Left kidney (tissue), 2 donors: ENCODE data around the gene TENM4. TPM values are rescaled to one million over a fixed set of nuclear protein-coding genes. Genes with fewer than 3 reads are reported as not detected.
A peak's percentile ranks its signal among the peaks of the same experiment; 100 is the strongest.

Source experiments
- DNase-seq: peaks from one replicate; pipeline ENCODE4 v3.0.0-alpha.2; 2013
- polyA plus RNA-seq: library from polyadenylated mRNA; unstranded; fragments of 120-200 nt; gene quantifications from one replicate; pipeline ENCODE4 v1.2.1, GENCODE V29; 2013; ENCODE audit not compliant: insufficient read length

The TENM4 gene
- polyA plus RNA-seq, 1 donor = 24.5 TPM

DNA sequence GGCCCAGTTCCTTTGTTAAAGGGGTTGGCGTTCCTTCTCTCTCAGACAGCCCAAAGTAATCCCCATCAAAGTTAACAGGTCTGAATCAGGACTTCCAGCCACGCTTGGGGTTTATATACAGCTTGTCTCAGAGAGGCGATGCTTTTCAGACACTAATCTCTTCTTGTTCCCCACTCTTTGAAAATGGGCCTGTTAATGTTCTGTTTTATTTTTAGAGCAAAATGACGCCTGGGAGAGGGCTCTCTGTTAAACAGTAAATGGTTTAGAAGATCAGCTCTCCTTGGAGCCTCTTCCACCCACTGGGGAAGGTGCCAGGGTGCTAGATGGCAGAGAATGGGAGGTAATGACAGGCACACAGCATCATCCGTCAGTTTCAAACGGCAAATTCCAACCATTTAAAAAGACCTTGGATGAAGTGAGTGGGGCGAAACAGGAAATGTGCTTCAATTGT, 630.2 kb downstream of the TENM4 start:
- DNase-seq = no peak

DNA sequence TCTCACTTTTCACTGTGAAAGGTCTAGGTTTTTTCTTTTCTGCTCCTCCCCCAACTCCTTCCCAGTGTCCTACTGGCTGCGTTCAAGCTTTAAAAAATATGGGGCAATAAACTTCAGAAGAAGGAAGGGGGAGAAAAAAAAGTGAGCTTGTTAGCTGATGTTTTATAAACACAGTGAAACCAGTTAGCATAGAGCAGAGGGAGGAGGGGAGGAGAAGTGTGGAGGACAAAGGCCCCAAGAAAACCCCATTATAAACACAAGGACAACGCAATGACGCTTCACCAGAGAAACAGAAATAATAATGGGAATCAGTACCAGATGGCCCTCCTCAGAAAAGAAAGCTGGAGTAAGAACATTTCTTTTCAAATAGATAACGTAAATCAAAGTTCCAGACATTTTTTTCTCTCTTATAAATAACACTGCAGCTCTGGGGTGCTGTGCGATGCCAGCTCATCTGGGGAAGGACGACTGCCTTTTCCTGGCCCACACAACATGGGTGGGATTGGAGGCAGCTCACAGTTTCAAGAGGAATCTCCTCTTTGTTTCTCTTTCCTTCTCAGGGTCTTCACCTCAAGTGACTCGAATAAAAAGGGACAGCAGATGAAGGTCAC, 630.8 kb downstream of the TENM4 start:
- peak; percentile 74 for DNase-seq

DNA sequence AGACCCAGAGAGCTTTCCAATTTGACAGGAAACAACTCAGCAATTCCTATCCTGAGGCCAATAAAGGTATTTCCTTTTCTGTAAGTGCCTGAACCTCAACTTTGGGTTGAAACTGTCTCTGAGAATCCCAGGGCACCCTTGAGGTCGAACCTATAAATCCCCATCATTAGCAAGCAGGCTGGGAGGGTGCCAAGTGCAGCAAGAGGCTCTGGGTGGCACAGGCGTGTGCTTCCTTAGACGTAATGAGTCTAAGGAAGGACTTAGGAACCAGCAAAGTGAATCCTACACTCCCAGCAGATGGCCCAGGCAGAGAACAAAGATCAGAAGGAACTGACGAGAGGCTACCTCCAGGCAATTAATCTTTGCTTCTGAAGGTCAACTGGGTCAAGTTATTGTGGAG, 631.9 kb downstream of the TENM4 start:
- no peak for DNase-seq

DNA sequence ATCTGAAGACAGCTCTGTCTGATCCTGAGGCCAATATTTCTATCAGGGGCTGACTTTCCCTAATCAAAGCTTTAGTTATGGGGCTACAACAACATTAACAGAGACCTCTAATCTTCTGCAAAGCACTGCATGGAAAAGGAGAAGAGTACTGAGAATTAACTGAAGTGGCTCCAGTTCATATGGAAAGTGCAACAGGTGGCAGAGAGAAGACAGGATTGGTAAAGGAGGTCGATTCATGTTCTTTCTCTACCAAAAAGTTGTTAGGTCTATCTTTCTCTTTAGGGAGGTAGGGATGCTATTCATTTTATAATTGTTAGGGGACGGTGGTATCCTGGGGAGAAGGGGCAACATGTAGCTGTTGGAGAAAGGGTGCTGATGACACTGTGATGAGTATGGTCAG, 633.5 kb downstream of the TENM4 start:
- DNase-seq = no peak

DNA sequence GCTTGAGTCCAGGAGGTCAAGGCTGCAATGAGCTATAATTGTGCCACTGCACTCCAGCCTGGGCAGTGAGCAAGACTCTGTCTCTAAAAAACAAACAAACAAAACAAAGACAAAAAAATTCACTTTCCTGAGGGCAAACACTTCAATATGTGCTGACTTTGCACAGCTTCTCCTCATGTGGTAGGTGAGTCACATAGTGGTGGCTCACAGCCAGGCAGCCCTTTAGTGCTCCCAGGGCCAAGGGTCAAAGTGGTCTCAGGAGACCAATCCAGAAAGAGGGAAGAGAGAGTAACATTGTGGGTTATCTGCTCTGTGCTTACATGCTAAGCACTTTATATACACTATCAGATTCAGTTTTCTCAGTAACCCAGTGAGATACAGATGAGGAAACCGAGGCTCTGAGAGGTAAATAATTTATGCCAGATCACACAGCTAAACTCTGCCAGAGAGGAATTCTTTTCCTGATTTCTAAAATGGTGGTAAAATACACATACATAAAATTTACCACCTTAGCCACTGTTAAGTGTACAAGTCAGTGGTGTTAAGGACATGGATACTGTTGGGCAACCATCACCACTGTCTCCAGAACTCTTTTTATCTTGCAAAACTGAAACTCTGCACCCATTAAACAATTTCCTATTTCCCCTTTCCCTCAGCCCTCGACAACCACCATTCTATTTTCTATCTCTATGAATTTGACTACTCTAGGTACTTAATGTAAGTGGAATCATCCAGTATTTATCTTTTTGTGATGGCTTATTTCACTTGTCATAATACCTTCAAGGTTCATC, 634.4 kb downstream of the TENM4 start:
- no peak for DNase-seq

DNA sequence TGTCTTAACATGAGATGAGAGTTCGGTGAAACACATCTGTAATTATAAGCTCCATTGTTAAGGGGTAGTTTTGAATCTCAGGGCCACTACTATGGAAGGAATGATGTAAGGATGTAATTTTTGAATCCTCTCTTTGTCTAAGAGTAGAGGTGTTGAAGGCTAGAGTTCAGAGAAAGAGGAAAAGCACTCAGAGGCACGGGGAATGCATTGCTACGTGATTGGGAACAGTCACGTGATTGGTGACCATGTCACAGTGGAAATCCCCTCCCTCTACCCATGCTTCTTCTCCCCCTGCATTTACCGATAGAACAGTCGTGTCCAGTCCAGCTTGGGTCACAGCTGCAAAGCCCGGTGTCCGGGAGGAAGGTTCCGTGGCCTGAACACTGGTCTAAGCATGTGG, 635.8 kb downstream of the TENM4 start:
- DNase-seq = no peak

DNA sequence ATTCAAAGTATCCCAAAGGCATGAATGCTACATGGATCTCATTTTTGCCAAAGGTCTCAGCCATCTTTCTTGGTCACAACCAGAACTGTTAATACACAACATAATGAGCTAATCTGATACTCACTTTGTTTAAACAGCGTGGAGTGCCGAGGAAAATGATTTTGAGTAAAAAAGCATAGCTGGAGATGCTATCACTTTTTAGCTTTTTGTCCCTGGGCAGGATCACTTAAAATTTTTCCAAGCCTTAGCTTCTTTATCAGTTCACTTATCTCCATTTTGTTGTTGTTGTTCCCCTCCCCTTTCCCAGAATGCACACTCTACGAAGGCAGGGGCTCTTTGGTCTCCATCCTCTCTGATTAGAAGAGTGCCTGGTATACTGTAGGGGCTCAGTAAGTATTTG, 636.8 kb downstream of the TENM4 start:
- no peak for DNase-seq

DNA sequence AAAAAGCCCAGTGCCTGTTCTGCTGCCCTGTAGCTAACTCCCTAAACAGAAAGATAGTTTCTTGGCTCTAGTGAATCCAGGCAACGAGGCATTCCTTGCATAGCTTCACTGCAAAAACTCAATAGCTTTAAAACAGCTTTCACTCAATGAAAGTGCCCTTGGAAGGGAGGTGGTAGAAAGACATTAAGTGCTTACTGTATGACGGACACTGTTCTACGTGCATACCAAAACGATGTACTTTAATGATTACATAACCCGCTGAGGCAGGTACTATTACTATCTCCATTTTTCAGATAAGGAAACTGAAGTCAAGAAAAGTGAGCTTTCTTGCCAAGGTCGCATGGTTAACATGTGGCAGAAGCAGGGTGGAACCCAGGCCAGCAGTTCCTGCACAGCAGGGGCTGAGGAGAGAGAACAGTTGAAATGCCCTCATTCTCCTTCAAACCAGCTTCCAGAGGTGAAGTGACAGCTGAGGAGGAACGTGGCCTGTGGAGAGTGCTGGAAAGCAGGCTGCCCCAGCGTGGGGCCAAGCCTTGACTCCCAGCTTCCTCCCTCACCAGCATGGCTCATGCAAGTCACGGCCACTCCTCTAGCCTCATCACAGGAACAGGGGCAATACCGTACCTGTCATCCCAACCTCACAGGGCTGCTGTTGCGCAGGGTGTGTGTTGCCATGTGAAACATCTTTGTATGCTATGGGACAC, 638.6 kb downstream of the TENM4 start:
- no peak for DNase-seq

DNA sequence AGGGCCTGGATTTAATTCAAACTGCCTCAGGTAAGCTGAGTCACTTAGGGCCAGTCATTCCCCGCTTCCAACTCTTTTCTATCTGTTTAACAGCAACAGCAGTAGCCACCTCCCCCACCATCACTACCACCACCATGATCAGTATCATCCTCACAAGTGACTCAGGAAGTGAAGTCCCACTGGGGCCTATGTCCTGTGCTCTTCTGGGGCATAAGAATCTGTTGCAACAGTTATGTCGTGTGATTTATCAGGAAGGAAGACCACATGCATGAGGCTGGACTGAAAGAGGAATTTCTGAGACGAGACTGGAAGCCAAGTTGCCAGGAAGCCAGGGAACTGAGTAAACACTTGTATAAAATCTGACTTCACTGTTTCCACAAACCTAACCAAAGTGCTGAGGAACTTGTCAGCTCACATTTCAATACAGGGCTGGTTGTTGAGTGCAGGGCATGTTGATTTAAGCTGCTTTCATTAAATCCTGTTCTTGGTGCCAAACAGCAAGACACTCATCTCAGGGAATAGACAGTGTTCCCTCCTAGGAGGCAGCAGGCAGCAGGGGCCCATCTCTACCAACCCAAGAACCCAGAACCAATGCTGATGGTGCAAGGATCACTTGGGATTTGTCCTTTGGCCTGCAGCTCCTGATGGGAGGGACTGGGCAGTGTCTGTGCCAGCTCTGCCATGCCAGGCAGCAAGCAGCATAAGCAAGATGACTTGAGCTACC, 639.5 kb downstream of the TENM4 start:
- DNase-seq = no peak

DNA sequence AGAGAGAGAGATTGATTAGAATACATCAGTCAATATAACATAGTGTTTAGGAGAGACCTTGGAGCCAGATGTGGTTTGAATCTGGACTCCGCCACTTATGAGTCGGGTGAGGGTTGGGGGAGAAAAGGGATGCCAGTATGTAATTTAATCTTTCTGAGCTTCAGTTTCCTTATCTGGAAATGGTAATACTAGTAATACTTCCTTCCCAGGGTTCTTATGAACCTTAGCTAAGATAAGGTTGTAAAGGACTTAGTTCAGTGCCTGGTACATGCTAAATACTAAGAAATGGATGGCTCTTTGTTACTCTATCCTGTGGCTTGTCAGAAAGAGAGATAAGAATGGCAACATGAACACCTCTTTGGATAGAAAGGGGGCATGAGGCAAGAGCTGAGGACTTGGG, 640.1 kb downstream of the TENM4 start:
- no peak for DNase-seq

DNA sequence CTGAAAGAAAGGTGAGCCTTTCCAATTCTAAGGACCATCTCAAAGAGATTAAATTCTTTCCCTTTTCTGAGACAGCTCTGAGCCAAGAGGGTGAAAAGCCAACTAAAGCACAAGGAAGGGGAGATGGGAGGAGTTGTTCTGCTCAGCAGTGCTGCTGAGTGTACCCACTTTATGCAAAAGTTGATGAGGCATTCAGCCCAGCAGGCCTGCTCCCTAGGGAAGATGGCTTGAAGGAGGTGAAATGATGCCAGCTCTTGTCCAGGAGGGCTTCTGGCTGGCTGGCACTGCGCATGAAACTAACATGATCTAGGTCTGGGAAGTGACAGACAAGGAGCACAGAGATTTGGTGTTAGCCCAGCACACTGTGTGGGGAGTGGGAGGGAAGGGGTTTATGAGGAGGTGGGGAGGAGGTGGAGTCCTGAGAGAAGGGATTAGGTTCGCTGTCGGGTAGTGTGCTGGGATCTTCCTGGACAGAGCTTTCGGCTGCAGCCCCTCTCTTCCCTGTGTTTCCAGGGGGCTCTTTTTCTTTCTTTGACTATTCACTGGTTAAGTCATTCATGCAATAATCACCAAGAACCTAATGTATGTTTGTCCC, 640.6 kb downstream of the TENM4 start:
- DNase-seq = no peak

DNA sequence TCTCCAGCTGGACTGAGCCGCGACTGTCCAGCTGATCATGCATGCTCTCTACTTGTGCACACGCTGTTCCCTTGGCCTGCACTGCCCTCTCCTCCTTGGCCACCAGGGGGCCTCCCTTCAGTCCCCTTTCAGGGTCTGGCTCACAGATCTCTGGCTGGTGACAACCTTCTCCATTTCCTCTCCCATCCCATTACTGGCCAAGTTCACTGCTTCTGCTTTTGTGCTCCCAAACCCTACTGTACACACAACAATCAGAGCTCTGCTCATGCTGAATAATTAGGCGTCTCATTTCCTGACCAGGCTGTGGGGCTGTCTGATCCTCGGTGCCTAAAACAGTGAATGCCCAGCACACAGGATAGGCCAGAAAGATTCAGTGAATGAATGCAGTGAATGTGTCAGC, 642.2 kb downstream of the TENM4 start:
- peak; percentile 68 for DNase-seq

DNA sequence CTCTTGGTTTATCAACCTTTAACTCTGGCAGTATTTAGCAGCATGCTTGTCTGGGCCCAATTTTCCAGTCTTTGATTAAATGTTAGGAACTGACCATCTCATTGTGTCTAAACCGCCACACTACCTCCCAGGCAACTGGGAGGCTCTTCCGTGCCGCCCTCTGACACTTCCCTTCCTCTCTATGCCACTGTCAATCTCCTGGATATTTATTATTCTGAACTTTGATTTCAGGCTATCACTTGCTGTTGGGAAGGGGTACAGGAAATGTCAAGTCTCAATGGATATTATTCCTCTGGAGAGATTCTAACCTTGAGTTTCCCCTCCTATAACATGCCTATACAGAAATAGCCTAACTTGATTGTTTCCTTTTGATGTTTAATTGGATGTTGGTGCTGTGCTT, 643.3 kb downstream of the TENM4 start:
- DNase-seq = no peak

DNA sequence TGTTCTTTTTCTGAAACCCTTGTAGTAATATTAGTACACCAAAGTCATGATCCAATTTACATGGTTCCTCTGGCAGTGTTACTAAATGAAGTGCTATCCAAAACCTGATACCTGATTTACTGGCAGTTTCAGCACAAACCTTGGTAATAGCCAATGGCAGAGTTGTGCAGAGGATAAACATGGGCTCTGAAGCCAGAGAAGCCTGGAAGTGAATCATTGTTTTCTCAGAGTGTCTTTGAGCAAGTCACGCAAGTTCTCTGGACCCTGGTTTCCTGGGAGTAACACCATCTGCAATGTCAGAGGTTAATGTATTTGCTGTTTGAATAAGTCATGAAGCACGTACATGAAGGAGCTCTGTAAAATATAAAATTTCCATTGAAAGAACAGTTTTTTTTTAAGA, 643.9 kb downstream of the TENM4 start:
- no peak for DNase-seq

DNA sequence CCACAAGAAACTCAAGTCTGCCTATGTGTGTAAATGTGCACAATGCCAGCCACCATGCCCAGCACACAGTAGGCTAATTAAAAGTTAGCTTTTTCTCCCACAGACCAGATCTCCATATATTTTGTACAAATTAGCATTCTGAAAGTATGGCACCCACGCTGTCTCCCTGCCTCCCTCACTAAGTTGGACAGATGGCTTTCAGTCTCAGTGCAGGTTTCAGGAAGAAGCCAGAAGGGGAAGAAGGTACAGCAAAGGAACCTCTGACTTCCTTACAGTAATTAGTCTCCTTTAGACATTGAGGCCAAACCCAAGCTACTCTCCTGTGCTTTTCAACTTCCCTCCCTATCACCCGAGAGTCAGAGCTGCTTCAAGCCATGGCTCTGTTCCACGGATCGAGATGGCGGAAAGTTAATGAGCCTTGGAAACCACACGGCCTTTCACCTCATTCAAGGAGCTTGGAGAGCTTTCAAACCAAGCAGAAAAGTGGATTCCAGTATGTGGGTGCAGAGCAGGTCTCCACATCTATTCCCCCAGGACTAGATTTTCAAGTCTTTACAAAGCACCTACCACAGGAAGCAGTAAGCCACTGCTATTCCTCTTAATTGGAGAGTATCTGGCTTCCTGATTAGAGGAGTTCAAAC, 645.1 kb downstream of the TENM4 start:
- no peak for DNase-seq

DNA sequence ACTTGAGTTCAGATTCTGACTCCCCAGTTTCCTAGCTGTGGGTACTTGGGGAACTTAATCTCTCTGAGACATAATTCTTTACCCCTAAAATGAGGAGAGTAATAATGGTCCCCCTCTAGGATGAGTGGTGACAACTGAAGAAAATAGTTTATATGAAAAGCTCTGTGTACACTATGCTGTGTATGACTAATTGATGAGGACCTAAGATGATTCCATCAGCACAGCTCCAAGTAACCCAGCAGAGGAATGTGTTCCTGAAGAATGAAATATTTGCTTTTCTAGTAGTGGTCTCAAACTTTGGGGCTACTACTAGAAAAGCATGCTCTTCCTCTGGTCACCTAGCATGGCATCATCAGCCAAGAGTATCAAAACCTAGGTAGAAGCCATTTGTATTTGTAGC, 648.9 kb downstream of the TENM4 start:
- DNase-seq = no peak

DNA sequence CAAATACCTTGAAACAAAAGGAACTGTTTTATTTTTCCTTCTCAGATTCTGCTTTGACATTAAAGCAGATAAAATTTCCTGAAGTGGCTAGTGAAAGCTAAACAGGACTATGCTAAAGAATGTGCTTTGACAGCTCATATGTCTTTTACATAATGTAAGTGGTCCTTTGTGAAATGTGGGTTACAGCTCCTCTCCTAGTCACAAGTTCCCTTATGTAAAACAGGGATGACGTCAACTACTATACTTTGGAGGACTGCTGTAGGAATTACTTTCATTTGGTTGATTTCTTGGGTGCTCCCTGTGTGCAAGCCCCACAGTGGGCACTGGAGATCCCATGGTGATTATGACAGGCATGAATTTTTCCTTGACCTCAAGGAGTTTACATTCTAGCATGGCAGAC, 649.6 kb downstream of the TENM4 start:
- DNase-seq = no peak

DNA sequence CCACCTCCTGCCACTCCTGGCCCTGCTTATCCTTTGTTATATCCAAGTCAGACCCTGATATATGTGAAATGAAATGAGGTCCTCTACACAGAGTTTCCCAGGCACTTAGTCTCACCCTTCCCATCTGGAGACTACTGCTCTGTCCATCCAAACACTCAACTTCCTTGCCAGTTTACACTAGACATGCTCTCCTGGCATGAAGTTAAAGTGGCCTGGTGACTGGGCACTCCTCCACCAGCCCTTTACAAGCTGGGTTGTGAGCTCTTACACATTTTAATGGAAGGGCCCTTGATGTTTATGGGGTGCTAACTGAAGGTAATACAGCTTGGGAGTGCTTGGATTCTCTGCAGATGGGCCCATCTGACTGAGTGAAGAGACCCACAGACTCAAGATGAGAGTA, 650.0 kb downstream of the TENM4 start:
- no peak for DNase-seq

DNA sequence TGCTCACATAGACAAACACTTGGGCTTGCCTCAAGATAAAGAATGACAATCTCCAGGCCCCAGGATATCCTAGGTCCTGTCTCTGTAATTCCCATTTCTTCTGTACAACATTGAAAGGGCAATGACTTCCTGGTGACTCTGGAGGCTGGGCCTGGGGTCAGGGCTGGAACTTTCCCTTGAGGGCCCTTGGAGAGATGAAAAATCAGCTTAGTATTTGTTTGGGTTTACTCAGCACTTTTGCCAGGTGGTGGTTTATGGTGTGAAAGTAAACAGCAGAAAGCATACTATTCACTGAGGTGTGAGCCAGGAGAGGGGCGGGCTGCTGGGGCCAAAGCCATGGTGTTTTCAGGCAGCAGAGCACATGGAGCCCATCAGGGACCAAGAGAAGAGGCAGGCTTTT, 651.5 kb downstream of the TENM4 start:
- DNase-seq = no peak

DNA sequence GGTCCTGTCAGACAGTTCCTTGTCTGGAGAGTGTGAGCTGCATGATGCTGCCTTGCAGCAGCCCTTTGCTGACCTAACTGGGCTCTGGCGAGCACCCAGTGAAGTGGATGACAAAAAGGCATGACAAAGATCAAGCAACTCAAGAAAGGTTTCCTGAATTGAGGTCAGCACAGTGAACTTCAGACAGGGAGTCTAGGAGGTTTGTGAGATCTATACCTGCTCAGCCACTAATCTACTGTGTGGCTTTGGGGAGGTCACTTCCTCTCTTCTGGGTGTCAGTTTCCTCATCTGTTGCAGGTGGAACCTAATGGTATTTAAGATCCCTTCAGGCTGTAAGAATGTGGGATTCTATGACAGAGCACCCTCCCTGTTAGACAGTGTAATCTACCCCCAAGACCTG, 652.3 kb downstream of the TENM4 start:
- no peak for DNase-seq

DNA sequence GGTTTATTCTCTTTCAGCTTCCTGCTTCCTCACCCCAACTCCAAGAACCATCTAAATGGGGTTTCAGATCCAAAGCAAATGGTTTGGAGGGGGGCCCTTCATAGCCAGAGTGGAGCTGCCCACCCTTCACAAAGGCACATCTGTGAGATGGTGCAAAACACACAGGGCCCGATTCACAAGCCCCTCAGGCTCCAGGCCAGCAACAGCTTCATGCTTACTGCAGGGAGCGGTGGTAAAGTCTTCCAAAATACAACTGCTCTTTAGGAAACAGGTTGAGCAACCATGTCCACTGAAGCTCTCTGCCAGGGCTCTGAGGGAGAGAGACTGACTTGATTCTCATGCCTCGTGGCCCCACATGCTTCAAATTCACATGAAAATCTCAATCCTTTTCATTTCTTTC, 653.1 kb downstream of the TENM4 start:
- DNase-seq = no peak

DNA sequence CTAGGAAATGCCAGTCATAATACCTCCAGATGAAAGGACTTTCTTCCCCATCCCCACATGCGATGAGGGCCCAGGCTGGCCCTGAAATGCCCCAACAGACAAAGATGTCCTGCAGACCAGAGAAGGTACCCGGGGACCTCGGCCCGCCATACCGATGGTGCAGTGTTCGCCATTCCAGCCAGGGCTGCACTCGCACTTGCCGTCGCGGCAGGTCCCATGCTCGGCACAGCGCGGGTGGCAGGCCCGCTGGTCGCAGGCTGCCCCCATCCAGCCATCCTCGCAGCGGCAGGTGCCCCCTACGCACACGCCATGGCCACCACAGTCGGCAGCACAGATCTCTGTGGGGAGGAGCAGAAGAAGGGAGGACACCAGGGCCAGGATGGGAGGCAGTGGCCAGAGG, 654.1 kb downstream of the TENM4 start:
- DNase-seq = no peak
